Thoracic aorta (tissue), 2 donors: ENCODE measurements around the gene LST1. TPM values are rescaled to one million over a fixed set of nuclear protein-coding genes. Genes with fewer than 3 reads are reported as not detected.

Experiments
- ATAC-seq: fragments of 150-250 bp; one replicate; pipeline ENCODE4 v1.8.0; 2017; ENCODE audit warnings: low read depth; ENCODE audit not compliant: insufficient number of reproducible peaks, low FRiP score
- DNase-seq: peaks from one replicate; pipeline ENCODE4 v3.0.0-alpha.2; 2020; ENCODE audit warnings: low spot score
- H3K27ac ChIP-seq, 2 donors: fragments of 200-600 bp; sonication (generic); 1 replicate in 1 of 2; 2 replicates in 1 of 2; pipeline ENCODE4 v1.5.1; 2016; ENCODE audit warnings: mild to moderate bottlenecking in 2 of 2, moderate library complexity in 2 of 2
- H3K27me3 ChIP-seq: fragments of 200-600 bp; sonication (generic); replicated peaks from 2 replicates; pipeline ENCODE4 v1.6.0; 2016; ENCODE audit warnings: mild to moderate bottlenecking; ENCODE audit not compliant: insufficient read depth
- H3K36me3 ChIP-seq: fragments of 200-600 bp; sonication (generic); one replicate; pipeline ENCODE4 v1.5.1; 2016
- H3K4me1 ChIP-seq, 2 donors: fragments of 200-600 bp; sonication (generic); 1 replicate in 1 of 2; 2 replicates in 1 of 2; pipeline versions ENCODE4 v1.5.1 to v1.6.0; 2016; ENCODE audit warnings: low read depth in 2 of 2, mild to moderate bottlenecking in 1 of 2; ENCODE audit not compliant: control insufficient read depth in 1 of 2
- H3K4me3 ChIP-seq: fragments of 200-600 bp; sonication (generic); 2 replicates; pipeline ENCODE4 v1.5.1; 2016; ENCODE audit warnings: mild to moderate bottlenecking
- H3K9me3 ChIP-seq: fragments of 200-600 bp; sonication (generic); 2 replicates; pipeline ENCODE4 v1.5.1; 2016
- CTCF ChIP-seq: fragments of 200-600 bp; sonication (generic); IDR thresholded peaks from one replicate; pipeline ENCODE4 v1.5.1; 2019; ENCODE audit warnings: antibody characterized with exemption
- total RNA-seq, 2 donors: library from RNA; depleted of rRNA; stranded (reverse); fragments of >200 nt; gene quantifications; one replicate each; pipeline versions ENCODE4 v1.1.0 to v1.2.3, GENCODE V29; 2016

Gene LST1
- total RNA-seq, 2 donors from 2014 or later: 4.9 to 37.9 TPM

- Histone ChIP-seq H3K27ac (no peak overlapping the region), H3K4me1 (no peaks in the 10 kb centered on the region), H3K9me3 (no peaks in the 10 kb centered on the region), H3K4me3 (no peak overlapping the region), H3K27me3 (no peaks in the 10 kb centered on the region), H3K36me3 (peaks cover 87% of the 10 kb centered on the region)
- DNase-seq: no peak
- no peak for TF ChIP-seq CTCF
- ATAC-seq: no peak
Measured at GRCh38 chr6:31636698-31637596, 50.9 kb downstream of the LST1 start.

Other genes starting within 250 kb of the LST1 start
- gene HLA-B, start 229.1 kb upstream of the LST1 start, total RNA-seq: 100 to 1,000 TPM; 552 to 852 TPM
- gene MICA, start 182.7 kb upstream of the LST1 start, total RNA-seq: 10 to 100 TPM; 15.0 to 16.4 TPM
- 1 to 10 TPM; 4.1 to 6.6 TPM for gene MICB, start 88.1 kb upstream of the LST1 start, total RNA-seq
- gene MCCD1, start 57.3 kb upstream of the LST1 start, total RNA-seq: not detected
- gene DDX39B, start 44.3 kb upstream of the LST1 start, total RNA-seq: 100 to 1,000 TPM; 198 to 217 TPM
- gene ATP6V1G2, start 39.7 kb upstream of the LST1 start, total RNA-seq: under 1 TPM; 0.78 to 0.95 TPM
- 10 to 100 TPM; 23.8 to 24.2 TPM for gene NFKBIL1, start 38.7 kb upstream of the LST1 start, total RNA-seq
- gene LTA, start 14.0 kb upstream of the LST1 start, total RNA-seq: not detected
- gene TNF, start 10.7 kb upstream of the LST1 start, total RNA-seq: 1 to 10 TPM in 1 of 2 donors, under 1 TPM in 1; 0.71 to 3.2 TPM
- gene LTB, start 3.9 kb upstream of the LST1 start, total RNA-seq: not detected
- gene NCR3, start 6.7 kb downstream of the LST1 start, total RNA-seq: not detected
- gene AIF1, start 29.0 kb downstream of the LST1 start, total RNA-seq: 10 to 100 TPM; 21.5 to 39.6 TPM
- gene PRRC2A, start 34.4 kb downstream of the LST1 start, total RNA-seq: 100 to 1,000 TPM in 1 of 2 donors, 10 to 100 TPM in 1; 94.2 to 130 TPM
- gene BAG6, start 66.4 kb downstream of the LST1 start, total RNA-seq: 100 to 1,000 TPM; 154 to 182 TPM
- 1 to 10 TPM in 1 of 2 donors, not detected in 1; 2.2 TPM for gene APOM, start 69.6 kb downstream of the LST1 start, total RNA-seq
- 10 to 100 TPM; 23.7 to 40.1 TPM for gene C6orf47, start 74.5 kb downstream of the LST1 start, total RNA-seq
- gene GPANK1, start 78.7 kb downstream of the LST1 start, total RNA-seq: 10 to 100 TPM; 15.0 to 19.2 TPM
- 100 to 1,000 TPM; 175 to 202 TPM for gene CSNK2B, start 79.8 kb downstream of the LST1 start, total RNA-seq
- gene LY6G5B, start 83.7 kb downstream of the LST1 start, total RNA-seq: 10 to 100 TPM in 1 of 2 donors, 1 to 10 TPM in 1; 9.6 to 24.3 TPM
- gene LY6G5C, start 94.8 kb downstream of the LST1 start, total RNA-seq: not detected
- gene ABHD16A, start 117.0 kb downstream of the LST1 start, total RNA-seq: 10 to 100 TPM; 49.3 to 52.8 TPM
- gene LY6G6F, start 120.6 kb downstream of the LST1 start, total RNA-seq: not detected
- not detected for gene LY6G6D, start 129.1 kb downstream of the LST1 start, total RNA-seq
- gene LY6G6C, start 135.5 kb downstream of the LST1 start, total RNA-seq: not detected
- gene MPIG6B, start 137.1 kb downstream of the LST1 start, total RNA-seq: not detected
- 100 to 1,000 TPM; 136 TPM for gene DDAH2, start 143.0 kb downstream of the LST1 start, total RNA-seq
- gene CLIC1, start 150.3 kb downstream of the LST1 start, total RNA-seq: 100 to 1,000 TPM; 222 to 251 TPM
- 10 to 100 TPM in 1 of 2 donors, 1 to 10 TPM in 1; 5.7 to 10.5 TPM for gene MSH5, start 153.7 kb downstream of the LST1 start, total RNA-seq
- gene SAPCD1, start 176.4 kb downstream of the LST1 start, total RNA-seq: 10 to 100 TPM in 1 of 2 donors, not detected in 1; 13.3 TPM
- gene VWA7, start 191.1 kb downstream of the LST1 start, total RNA-seq: under 1 TPM; 0.68 to 0.78 TPM
- 10 to 100 TPM; 24.8 to 46.8 TPM for gene VARS1, start 209.5 kb downstream of the LST1 start, total RNA-seq
- gene LSM2, start 220.7 kb downstream of the LST1 start, total RNA-seq: 10 to 100 TPM; 21.2 to 40.1 TPM
- 1 to 10 TPM; 1.1 to 1.2 TPM for gene HSPA1L, start 229.0 kb downstream of the LST1 start, total RNA-seq
- gene HSPA1A, start 229.3 kb downstream of the LST1 start, total RNA-seq: 100 to 1,000 TPM; 240 to 354 TPM
- gene HSPA1B, start 241.5 kb downstream of the LST1 start, total RNA-seq: 100 to 1,000 TPM; 178 to 262 TPM